MG63 (cell line): ENCODE results near the gene MYCBPAP. TPM values are rescaled to one million over a fixed set of nuclear protein-coding genes. Genes with fewer than 3 reads are reported as not detected.

Source experiments
- DNase-seq: peaks from one replicate; pipeline ENCODE4 v3.0.0-alpha.2; 2020
- H3K27me3 ChIP-seq: fragments of 250-450 bp; sonication (Bioruptor Pico); 2 replicates; pipeline ENCODE4 v1.5.1; 2020; ENCODE audit warnings: mild to moderate bottlenecking, moderate library complexity
- H3K36me3 ChIP-seq: fragments of 250-450 bp; sonication (Bioruptor Pico); 2 replicates; pipeline ENCODE4 v1.5.1; 2020; ENCODE audit warnings: mild to moderate bottlenecking, moderate library complexity
- H3K4me3 ChIP-seq: fragments of 250-450 bp; sonication (Bioruptor Pico); 2 replicates; pipeline ENCODE4 v1.5.1; 2020; ENCODE audit warnings: mild to moderate bottlenecking, moderate library complexity
- H3K9me3 ChIP-seq: fragments of 250-450 bp; sonication (Bioruptor Pico); 2 replicates; pipeline ENCODE4 v1.5.1; 2020; ENCODE audit warnings: mild to moderate bottlenecking, moderate library complexity
- total RNA-seq: library from RNA; depleted of rRNA; stranded (reverse); fragments of >200 nt; shearing (Covaris generic); gene quantifications from 2 replicates; pipeline ENCODE4 v1.2.3, GENCODE V29; 2014; ENCODE audit warnings: low replicate concordance; rRNA removed

Gene MYCBPAP
- total RNA-seq, 1 experiment from 2014 or later: not detected

DNA sequence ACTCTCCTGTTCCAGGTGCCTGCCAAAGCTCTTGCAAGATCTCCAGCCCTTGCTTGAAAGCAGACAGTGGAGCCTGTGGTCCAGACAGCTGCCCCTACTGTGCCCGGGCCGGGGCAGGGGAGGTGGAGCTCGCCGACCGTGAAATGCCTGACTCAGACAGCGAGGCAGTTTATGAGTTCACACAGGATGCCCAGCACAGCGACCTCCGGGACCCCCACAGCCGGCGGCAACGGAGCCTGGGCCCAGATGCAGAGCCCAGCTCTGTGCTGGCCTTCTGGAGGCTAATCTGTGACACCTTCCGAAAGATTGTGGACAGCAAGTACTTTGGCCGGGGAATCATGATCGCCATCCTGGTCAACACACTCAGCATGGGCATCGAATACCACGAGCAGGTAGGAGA lies 69.9 kb downstream of the MYCBPAP start:
- Histone ChIP-seq H3K9me3 (no peaks in the 10 kb centered on the region), H3K36me3 (no peaks in the 10 kb centered on the region), H3K4me3 (no peak overlapping the region), H3K27me3 (no peaks in the 10 kb centered on the region)
- DNase-seq: no peak

DNA sequence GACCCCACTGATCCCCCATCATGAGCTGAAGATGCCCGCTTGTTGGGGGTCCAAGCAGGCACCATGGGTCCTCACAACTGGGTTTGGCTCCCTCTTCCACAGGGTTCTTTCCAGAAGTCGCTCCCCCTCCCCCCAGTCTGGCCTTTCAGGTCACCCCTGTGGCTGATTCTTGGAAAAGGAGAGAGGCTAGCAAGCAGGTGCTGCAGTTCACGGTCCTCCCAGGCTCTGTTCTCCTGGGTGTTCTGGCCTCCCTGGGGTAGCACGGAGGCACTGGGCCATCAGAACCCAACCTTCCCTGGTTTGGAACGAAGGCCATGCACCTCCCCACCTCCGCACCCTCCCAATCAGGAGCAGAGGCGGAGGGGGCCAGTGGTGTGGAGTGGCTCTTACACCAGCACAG lies 71.2 kb downstream of the MYCBPAP start:
- no peaks in the 10 kb centered on the region for H3K9me3 ChIP-seq
- no peak for DNase-seq
- H3K27me3 ChIP-seq: no peaks in the 10 kb centered on the region
- H3K4me3 ChIP-seq: no peak overlapping the region
- H3K36me3 ChIP-seq: no peaks in the 10 kb centered on the region

DNA sequence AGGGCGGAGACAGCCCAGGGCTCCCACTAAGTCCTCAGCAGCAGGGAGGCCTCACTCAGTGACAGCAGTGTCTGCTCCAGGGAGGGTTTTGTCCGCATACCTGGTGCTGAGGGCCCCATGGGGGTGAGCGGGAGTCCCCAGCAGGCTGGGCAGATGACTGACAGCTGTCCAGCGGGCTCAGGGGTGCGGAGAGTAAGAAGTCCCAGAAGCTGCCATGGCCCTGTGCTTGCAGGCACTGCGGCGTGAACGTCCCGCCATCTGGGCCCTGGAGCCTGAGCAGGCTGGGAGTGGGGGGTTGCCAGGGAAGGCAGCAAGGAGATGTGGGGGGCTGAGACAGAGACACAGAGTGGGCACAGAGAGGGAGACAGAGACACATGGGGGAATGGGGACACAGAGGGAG lies 72.4 kb downstream of the MYCBPAP start:
- Histone ChIP-seq H3K36me3 (no peaks in the 10 kb centered on the region), H3K27me3 (no peaks in the 10 kb centered on the region), H3K4me3 (no peak overlapping the region), H3K9me3 (no peaks in the 10 kb centered on the region)
- no peak for DNase-seq

Other genes starting within 250 kb of the MYCBPAP start
- not detected in 2 replicates for gene TMEM92, start 234.0 kb upstream of the MYCBPAP start, total RNA-seq
- gene XYLT2, start 162.3 kb upstream of the MYCBPAP start, total RNA-seq: 26.5 and 27.2 TPM in 2 replicates
- 74.4 and 99.7 TPM in 2 replicates for gene MRPL27, start 135.3 kb upstream of the MYCBPAP start, total RNA-seq
- gene EME1, start 135.2 kb upstream of the MYCBPAP start, total RNA-seq: 6.3 and 9.5 TPM in 2 replicates
- 365 and 417 TPM in 2 replicates for gene LRRC59, start 110.9 kb upstream of the MYCBPAP start, total RNA-seq
- 8.9 and 24.5 TPM in 2 replicates for gene ACSF2, start 82.2 kb upstream of the MYCBPAP start, total RNA-seq
- not detected in 2 replicates for gene CHAD, start 39.6 kb upstream of the MYCBPAP start, total RNA-seq
- 53.6 and 69.2 TPM in 2 replicates for gene RSAD1, start 29.6 kb upstream of the MYCBPAP start, total RNA-seq
- gene EPN3, start 24.3 kb downstream of the MYCBPAP start, total RNA-seq: not detected in 2 replicates
- 52.1 and 59.6 TPM in 2 replicates for gene SPATA20, start 38.7 kb downstream of the MYCBPAP start, total RNA-seq
- not detected in 2 replicates for gene CACNA1G, start 52.3 kb downstream of the MYCBPAP start, total RNA-seq
- gene ABCC3, start 126.4 kb downstream of the MYCBPAP start, total RNA-seq: 0.17 and 2.0 TPM in 2 replicates
- gene ANKRD40, start 199.5 kb downstream of the MYCBPAP start, total RNA-seq: 34.8 and 42.5 TPM in 2 replicates
- 18.1 and 136 TPM in 2 replicates for gene LUC7L3, start 211.2 kb downstream of the MYCBPAP start, total RNA-seq